MM.1S (cell line): ENCODE results near the gene SYNGR2.

Experiments used
- CTCF ChIP-seq: fragments of 300-600 bp; sonication (generic); IDR thresholded peaks from 2 replicates; pipeline ENCODE4 v1.5.1; 2016; ENCODE audit warnings: antibody characterized with exemption, low read length, mixed read lengths
- EZH2 ChIP-seq: fragments of 300-600 bp; sonication (generic); optimal IDR thresholded peaks from 2 replicates; pipeline ENCODE3; 2017; ENCODE audit warnings: low read depth, mild to moderate bottlenecking, antibody characterized with exemption, low read length, mixed read lengths
- EZH2phosphoT487 ChIP-seq: fragments of 300-600 bp; sonication (generic); IDR thresholded peaks from 2 replicates; pipeline ENCODE4 v1.6.1; 2018; ENCODE audit warnings: antibody characterized with exemption, low read length

- TF ChIP-seq CTCF: no peak
- no peak for TF ChIP-seq EZH2phosphoT487
- TF ChIP-seq EZH2: no peak
Observed at GRCh38 chr17:78130090-78130436, 38.3 kb upstream of the SYNGR2 start.
